ENCODE results near the gene ENC1. TPM values are rescaled to one million over a fixed set of nuclear protein-coding genes. Genes with fewer than 3 reads are reported as not detected.
A peak's percentile ranks its signal among the peaks of the same experiment; 100 is the strongest.
"Not testable (repeated sequence)": the region's sequence is repeated elsewhere in the genome, so short reads cannot be mapped to it uniquely, and the experiment has no call there.

Gene ENC1
- total and polyA plus RNA-seq, 2 experiments from 2014 or later, result 58.8 to 151 TPM

DNA sequence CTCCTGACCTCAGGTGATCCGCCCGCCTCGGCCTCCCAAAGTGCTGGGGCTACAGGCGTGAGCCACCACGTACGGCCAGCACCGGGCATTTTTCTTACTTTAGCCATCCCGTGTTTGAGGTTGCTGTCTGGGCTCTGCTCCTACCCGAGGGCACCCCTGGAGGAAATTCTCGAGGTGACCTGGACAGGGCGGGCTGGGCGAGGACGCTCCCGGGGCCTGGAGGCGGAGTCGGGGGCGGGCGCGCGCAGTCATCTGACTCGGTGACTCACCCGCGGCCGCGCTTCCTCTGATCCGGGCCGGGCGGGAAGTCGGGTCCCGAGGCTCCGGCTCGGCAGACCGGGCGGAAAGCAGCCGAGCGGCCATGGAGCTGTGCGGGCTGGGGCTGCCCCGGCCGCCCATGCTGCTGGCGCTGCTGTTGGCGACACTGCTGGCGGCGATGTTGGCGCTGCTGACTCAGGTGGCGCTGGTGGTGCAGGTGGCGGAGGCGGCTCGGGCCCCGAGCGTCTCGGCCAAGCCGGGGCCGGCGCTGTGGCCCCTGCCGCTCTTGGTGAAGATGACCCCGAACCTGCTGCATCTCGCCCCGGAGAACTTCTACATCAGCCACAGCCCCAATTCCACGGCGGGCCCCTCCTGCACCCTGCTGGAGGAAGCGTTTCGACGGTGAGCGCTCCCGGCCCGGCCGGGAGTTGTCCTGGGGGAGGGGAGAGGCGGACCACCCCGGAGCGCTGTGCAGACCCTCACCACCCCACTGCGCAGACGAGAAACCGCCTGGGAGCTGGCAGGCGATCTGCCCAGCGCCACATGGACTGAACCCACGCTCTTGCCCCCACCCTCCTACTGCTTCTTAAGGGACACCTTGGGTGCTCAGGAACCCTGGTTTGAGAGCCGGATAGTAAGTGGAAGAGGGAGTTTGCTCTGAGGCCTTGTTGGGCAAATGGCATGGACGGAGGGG is 44.6 kb upstream of the ENC1 start, which contains the start of gene HEXB:
TSS of gene HEXB (plus strand) at position 334 of the 952 bp plus-strand sequence. CDS start at position 362, 28 bp downstream.
- Histone ChIP-seq H3K79me2 (peaks cover 20% of the 10 kb centered on the region), H3K27me3 (no peaks in the 10 kb centered on the region), H3K4me2 (peak within 1 kb of the TSS; percentile 87), H3K27ac (peak within 1 kb of the TSS; percentile 82), H3K4me3 (peak within 1 kb of the TSS; percentile 86), H4K20me1 (ENCODE audit: insufficient read depth, poor library complexity, severe bottlenecking) (no peaks in the 10 kb centered on the region), H2AFZ (peak within 1 kb of the TSS; percentile 83), H3K9me3 (ENCODE audit: low read depth) (no peaks in the 10 kb centered on the region), H3K36me3 (replicated peaks; ENCODE audit: insufficient read depth, low read depth) (no peaks in the 10 kb centered on the region), H3K9me2 (replicated peaks; ENCODE audit: insufficient read depth) (no peaks in the 10 kb centered on the region), H3K4me1 (ENCODE audit: insufficient read depth) (peaks cover 9% of the 10 kb centered on the region)
- peak; percentile 95 for DNase-seq (ENCODE audit: low spot score)
- no peak for TF ChIP-seq EZH2 (IDR thresholded peaks at IDR 0.05; ENCODE audit: borderline replicate concordance)
- no peak for TF ChIP-seq EZH2phosphoT487 (IDR thresholded peaks at IDR 0.05; ENCODE audit: low read depth, severe bottlenecking, unreplicated experiment)
- TF ChIP-seq, protein P1, sequence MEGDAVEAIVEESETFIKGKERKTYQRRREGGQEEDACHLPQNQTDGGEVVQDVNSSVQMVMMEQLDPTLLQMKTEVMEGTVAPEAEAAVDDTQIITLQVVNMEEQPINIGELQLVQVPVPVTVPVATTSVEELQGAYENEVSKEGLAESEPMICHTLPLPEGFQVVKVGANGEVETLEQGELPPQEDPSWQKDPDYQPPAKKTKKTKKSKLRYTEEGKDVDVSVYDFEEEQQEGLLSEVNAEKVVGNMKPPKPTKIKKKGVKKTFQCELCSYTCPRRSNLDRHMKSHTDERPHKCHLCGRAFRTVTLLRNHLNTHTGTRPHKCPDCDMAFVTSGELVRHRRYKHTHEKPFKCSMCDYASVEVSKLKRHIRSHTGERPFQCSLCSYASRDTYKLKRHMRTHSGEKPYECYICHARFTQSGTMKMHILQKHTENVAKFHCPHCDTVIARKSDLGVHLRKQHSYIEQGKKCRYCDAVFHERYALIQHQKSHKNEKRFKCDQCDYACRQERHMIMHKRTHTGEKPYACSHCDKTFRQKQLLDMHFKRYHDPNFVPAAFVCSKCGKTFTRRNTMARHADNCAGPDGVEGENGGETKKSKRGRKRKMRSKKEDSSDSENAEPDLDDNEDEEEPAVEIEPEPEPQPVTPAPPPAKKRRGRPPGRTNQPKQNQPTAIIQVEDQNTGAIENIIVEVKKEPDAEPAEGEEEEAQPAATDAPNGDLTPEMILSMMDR (IDR thresholded peaks at IDR 0.05; ENCODE audit: poor library complexity), result no peak
- 7% methylated on average over 74 of the region's 78 CpGs for WGBS (ENCODE audit: low lambda C conversion rate, missing lambda C conversion rate)

DNA sequence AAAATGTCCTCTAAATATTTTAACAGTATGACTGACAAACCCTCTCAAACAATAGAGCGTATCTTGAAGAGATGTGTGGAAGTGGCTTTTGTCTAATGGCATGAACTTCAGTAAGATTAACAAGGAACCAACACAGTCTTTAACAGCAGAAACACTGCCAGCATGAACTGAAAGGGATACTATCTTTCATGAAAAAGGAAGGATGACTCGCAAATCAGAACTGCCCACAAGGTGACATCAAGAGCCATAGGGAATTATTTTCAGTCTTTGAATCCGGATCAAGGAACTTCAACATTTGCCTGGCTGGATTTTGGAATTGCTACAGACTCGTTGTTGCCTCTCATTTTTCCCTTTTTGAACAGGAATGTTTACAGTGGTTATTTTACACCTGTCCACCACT is 39.4 kb upstream of the ENC1 start:
- Histone ChIP-seq H2AFZ (no peak overlapping the region), H3K4me2 (no peak overlapping the region)
- DNase-seq (ENCODE audit: low spot score), result no peak

DNA sequence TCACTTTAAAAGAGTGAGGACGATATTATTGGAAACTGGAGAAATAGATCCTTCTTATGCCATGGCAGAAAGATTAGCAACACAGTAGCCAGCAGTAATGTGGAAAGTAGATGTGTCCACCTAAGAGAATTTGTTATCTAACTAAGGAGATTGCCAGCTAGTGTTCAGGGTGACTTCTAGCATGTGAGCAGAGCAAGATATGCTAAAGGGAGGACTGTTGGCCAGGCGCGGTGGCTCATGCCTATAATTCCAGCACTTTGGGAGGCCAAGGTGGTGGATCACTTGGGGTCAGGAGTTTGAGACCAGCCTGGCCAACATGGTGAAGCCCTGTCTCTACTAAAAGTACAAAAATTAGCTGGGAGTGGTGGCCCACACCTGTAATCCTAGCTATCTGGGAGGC is 38.8 kb upstream of the ENC1 start:
- not testable (repeated sequence) for H3K9me2 ChIP-seq (replicated peaks; ENCODE audit: insufficient read depth); H3K27ac ChIP-seq; H3K36me3 ChIP-seq (replicated peaks; ENCODE audit: insufficient read depth, low read depth); H3K9me3 ChIP-seq (ENCODE audit: low read depth); H3K27me3 ChIP-seq; H4K20me1 ChIP-seq (ENCODE audit: insufficient read depth, poor library complexity, severe bottlenecking); H3K79me2 ChIP-seq; H3K4me1 ChIP-seq (ENCODE audit: insufficient read depth); H2AFZ ChIP-seq; H3K4me3 ChIP-seq; DNase-seq (ENCODE audit: low spot score); H3K4me2 ChIP-seq
- WGBS (ENCODE audit: low lambda C conversion rate, missing lambda C conversion rate), result 94% methylated on average over 3 of the region's 3 CpGs

More for the DNA sequence above, 39.4 kb upstream of the ENC1 start:
- Histone ChIP-seq H3K79me2 (no peaks in the 10 kb centered on the region), H3K4me3 (no peak overlapping the region), H3K27me3 (no peaks in the 10 kb centered on the region), H3K4me1 (ENCODE audit: insufficient read depth) (no peaks in the 10 kb centered on the region), H3K9me2 (replicated peaks; ENCODE audit: insufficient read depth) (no peaks in the 10 kb centered on the region), H3K36me3 (replicated peaks; ENCODE audit: insufficient read depth, low read depth) (no peaks in the 10 kb centered on the region), H3K9me3 (ENCODE audit: low read depth) (no peaks in the 10 kb centered on the region), H3K27ac (no peak overlapping the region), H4K20me1 (ENCODE audit: insufficient read depth, poor library complexity, severe bottlenecking) (no peaks in the 10 kb centered on the region)
- TF ChIP-seq EZH2 (IDR thresholded peaks at IDR 0.05; ENCODE audit: borderline replicate concordance) (no peak), EZH2phosphoT487 (IDR thresholded peaks at IDR 0.05; ENCODE audit: low read depth, severe bottlenecking, unreplicated experiment) (no peak)
- TF ChIP-seq, protein P1 (IDR thresholded peaks at IDR 0.05; ENCODE audit: poor library complexity), result no peak
- WGBS (ENCODE audit: low lambda C conversion rate, missing lambda C conversion rate), result 80% methylated on average over 4 of the region's 4 CpGs

DNA sequence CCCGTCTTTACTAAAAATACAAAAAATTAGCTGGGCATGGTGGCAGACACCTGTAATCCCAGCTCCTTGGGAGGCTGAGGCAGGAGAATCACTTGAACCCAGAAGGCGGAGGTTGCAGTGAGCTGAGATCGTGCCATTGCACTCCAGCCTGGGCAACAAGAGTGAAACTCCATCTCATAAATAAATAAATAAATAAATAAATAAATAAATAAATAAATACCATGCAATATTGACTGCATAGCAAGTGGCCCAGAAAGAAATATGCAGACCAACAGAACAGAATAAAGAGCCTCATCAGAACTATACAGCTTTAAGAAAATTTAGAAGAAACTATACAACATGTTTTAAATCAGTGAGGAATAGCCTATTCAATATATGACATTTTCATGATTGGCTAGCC is 37.6 kb upstream of the ENC1 start:
- H3K4me1 ChIP-seq (ENCODE audit: insufficient read depth); H3K36me3 ChIP-seq (replicated peaks; ENCODE audit: insufficient read depth, low read depth); H4K20me1 ChIP-seq (ENCODE audit: insufficient read depth, poor library complexity, severe bottlenecking); H2AFZ ChIP-seq; H3K9me3 ChIP-seq (ENCODE audit: low read depth); H3K9me2 ChIP-seq (replicated peaks; ENCODE audit: insufficient read depth); H3K4me2 ChIP-seq; H3K27ac ChIP-seq; H3K79me2 ChIP-seq; H3K4me3 ChIP-seq; DNase-seq (ENCODE audit: low spot score); H3K27me3 ChIP-seq: not testable (repeated sequence)
- WGBS (ENCODE audit: low lambda C conversion rate, missing lambda C conversion rate), result 94% methylated on average over 3 of the region's 3 CpGs

DNA sequence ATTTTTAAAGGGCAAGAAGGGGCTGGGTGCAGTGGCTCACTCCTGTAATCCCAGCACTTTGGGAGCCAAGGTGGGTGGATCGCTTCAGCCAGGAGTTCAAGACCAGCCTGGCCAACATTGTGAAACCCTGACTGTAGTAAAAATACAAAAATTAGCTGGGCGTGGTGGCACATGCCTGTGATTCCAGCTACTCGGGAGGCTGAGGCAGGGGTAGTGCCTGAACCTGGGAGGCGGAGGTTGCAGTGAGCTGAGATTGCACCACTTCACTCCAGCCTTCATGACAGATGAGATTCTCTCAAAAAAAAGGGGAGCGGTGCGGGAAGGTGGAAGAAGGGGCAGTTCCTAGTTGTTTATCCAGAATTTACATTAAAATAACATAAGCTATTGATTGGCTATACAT is 35.9 kb upstream of the ENC1 start:
- H2AFZ ChIP-seq; H3K79me2 ChIP-seq; H3K9me2 ChIP-seq (replicated peaks; ENCODE audit: insufficient read depth); H4K20me1 ChIP-seq (ENCODE audit: insufficient read depth, poor library complexity, severe bottlenecking); H3K27me3 ChIP-seq; H3K27ac ChIP-seq; H3K4me2 ChIP-seq; H3K4me3 ChIP-seq; DNase-seq (ENCODE audit: low spot score); H3K36me3 ChIP-seq (replicated peaks; ENCODE audit: insufficient read depth, low read depth); H3K9me3 ChIP-seq (ENCODE audit: low read depth); H3K4me1 ChIP-seq (ENCODE audit: insufficient read depth): not testable (repeated sequence)
- 88% methylated on average over 6 of the region's 6 CpGs for WGBS (ENCODE audit: low lambda C conversion rate, missing lambda C conversion rate)

All from hepatocyte (in vitro differentiated cells).